ENCODE data around the gene TUNAR. TPM values are rescaled to one million over a fixed set of nuclear protein-coding genes. Genes with fewer than 3 reads are reported as not detected.
"Not testable (repeated sequence)": the region's sequence is repeated elsewhere in the genome, so short reads cannot be mapped to it uniquely, and the experiment has no call there.

TUNAR gene
- total RNA-seq, 1 donor from 2014 or later = not detected

GRCh38 chr14:95956601-95957460 is 80.2 kb downstream of the TUNAR start:
- no peak for DNase-seq (ENCODE audit: low spot score)
- H3K4me1 Mint-ChIP-seq (ENCODE audit: low read depth) = no peaks in the 10 kb centered on the region
- H3K27me3 Mint-ChIP-seq (ENCODE audit: low read depth) = peaks cover 16% of the 10 kb centered on the region
- H3K36me3 Mint-ChIP-seq (ENCODE audit: low read depth) = no peaks in the 10 kb centered on the region
- no peak overlapping the region for H3K4me3 Mint-ChIP-seq (ENCODE audit: unreplicated experiment)
- no peak for TF ChIP-seq CTCF (IDR thresholded peaks at IDR 0.05)
- H3K9me3 Mint-ChIP-seq (ENCODE audit: low read depth) = no peaks in the 10 kb centered on the region
- no peak overlapping the region for H3K27ac Mint-ChIP-seq (ENCODE audit: unreplicated experiment)

DNA sequence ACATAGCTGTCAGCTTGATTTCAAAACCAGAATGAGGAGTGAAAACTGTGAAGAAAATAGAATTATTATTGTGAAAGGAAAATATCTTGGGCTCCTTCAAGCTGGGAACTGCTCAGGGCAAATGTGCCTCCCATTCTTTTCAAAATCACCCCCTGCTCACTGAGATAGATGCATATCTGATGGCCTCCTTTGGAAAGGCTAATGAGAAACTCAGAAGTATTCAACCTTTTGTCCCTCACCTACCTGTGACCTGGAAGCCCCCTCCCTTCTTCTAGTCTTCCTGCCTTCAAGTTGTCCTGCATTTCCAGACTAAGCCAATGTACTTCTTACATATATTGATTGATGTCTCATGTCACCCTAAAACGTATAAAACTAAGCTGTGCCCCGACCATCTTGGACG is 81.5 kb downstream of the TUNAR start:
- DNase-seq (ENCODE audit: low spot score) = no peak
- Mint-ChIP-seq H3K27ac (ENCODE audit: unreplicated experiment) (no peak overlapping the region), H3K27me3 (ENCODE audit: low read depth) (peaks cover 19% of the 10 kb centered on the region), H3K4me3 (ENCODE audit: unreplicated experiment) (no peak overlapping the region), H3K36me3 (ENCODE audit: low read depth) (no peaks in the 10 kb centered on the region), H3K9me3 (ENCODE audit: low read depth) (no peaks in the 10 kb centered on the region), H3K4me1 (ENCODE audit: low read depth) (no peaks in the 10 kb centered on the region)
- TF ChIP-seq CTCF (IDR thresholded peaks at IDR 0.05) = no peak

DNA sequence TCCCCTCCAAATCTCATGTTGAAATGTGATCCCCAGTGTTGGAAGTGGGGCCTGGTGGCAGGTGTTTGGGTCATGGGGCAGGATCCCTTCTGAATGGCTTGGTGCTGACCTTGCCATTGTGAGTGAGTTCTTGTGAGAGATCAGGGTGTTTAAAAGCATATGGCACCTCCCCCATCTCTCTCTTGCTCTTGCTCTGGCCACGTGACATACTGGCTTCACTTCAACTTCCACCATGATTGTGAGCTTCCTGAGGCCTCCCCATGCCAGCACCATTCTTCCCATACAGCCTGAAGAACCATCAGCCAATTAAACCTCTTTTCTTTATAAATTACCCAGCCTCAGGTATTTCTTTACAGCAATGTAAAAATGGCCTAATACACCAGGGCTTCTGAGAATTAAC is 82.7 kb downstream of the TUNAR start:
- no peak overlapping the region for H3K4me3 Mint-ChIP-seq (ENCODE audit: unreplicated experiment)
- no peaks in the 10 kb centered on the region for H3K9me3 Mint-ChIP-seq (ENCODE audit: low read depth)
- no peak for DNase-seq (ENCODE audit: low spot score)
- TF ChIP-seq CTCF (IDR thresholded peaks at IDR 0.05) = no peak
- no peaks in the 10 kb centered on the region for H3K4me1 Mint-ChIP-seq (ENCODE audit: low read depth)
- H3K36me3 Mint-ChIP-seq (ENCODE audit: low read depth) = no peaks in the 10 kb centered on the region
- no peak overlapping the region for H3K27ac Mint-ChIP-seq (ENCODE audit: unreplicated experiment)
- peaks cover 18% of the 10 kb centered on the region for H3K27me3 Mint-ChIP-seq (ENCODE audit: low read depth)

- Mint-ChIP-seq H3K9me3 (ENCODE audit: low read depth) (peaks cover 9% of the 10 kb centered on the region), H3K27me3 (ENCODE audit: low read depth) (peaks cover 18% of the 10 kb centered on the region), H3K27ac (ENCODE audit: unreplicated experiment) (no peak overlapping the region), H3K4me3 (ENCODE audit: unreplicated experiment) (no peak overlapping the region), H3K36me3 (ENCODE audit: low read depth) (no peaks in the 10 kb centered on the region), H3K4me1 (ENCODE audit: low read depth) (no peaks in the 10 kb centered on the region)
- no peak for DNase-seq (ENCODE audit: low spot score)
- no peak for TF ChIP-seq CTCF (IDR thresholded peaks at IDR 0.05)
Measured at GRCh38 chr14:95961481-95961880, 84.8 kb downstream of the TUNAR start.

DNA sequence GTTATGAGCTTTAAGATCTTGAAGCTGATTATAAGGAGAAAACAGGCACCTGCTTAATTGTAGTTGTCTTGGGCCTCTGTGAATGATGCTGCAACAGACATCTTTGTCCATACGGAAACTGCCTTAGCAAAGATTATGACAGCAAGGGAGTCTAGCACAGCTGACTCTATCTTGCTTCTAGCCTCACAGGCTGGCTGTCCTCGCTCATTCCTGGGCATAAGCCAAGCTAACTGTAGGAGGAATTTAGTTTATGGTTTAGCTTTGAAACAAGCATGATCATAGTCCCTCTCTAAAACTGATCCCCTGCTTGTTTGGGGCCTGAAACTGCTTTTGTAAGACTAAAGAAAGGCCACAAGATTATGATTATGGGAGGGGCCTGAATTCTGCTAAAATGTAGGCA is 88.3 kb downstream of the TUNAR start:
- H3K36me3 Mint-ChIP-seq (ENCODE audit: low read depth) = no peaks in the 10 kb centered on the region
- H3K27ac Mint-ChIP-seq (ENCODE audit: unreplicated experiment) = no peak overlapping the region
- no peaks in the 10 kb centered on the region for H3K4me1 Mint-ChIP-seq (ENCODE audit: low read depth)
- TF ChIP-seq CTCF (IDR thresholded peaks at IDR 0.05) = no peak
- H3K27me3 Mint-ChIP-seq (ENCODE audit: low read depth) = peaks cover 24% of the 10 kb centered on the region
- peaks cover 9% of the 10 kb centered on the region for H3K9me3 Mint-ChIP-seq (ENCODE audit: low read depth)
- H3K4me3 Mint-ChIP-seq (ENCODE audit: unreplicated experiment) = no peak overlapping the region
- DNase-seq (ENCODE audit: low spot score) = no peak

GRCh38 chr14:95968048-95968447 is 91.4 kb downstream of the TUNAR start:
- not testable (repeated sequence) for H3K36me3 Mint-ChIP-seq (ENCODE audit: low read depth); H3K4me3 Mint-ChIP-seq (ENCODE audit: unreplicated experiment); H3K27ac Mint-ChIP-seq (ENCODE audit: unreplicated experiment); DNase-seq (ENCODE audit: low spot score); H3K4me1 Mint-ChIP-seq (ENCODE audit: low read depth); H3K9me3 Mint-ChIP-seq (ENCODE audit: low read depth)
- peaks cover 25% of the 10 kb centered on the region for H3K27me3 Mint-ChIP-seq (ENCODE audit: low read depth)

All from chondrocyte (in vitro differentiated cells).